SH-SY5Y (cell line): ENCODE results near the gene GGT6.

Experiments used
- GATA2 ChIP-seq: IDR thresholded peaks from 2 replicates; pipeline ENCODE4 v1.6.1; 2011; ENCODE audit warnings: mild to moderate bottlenecking, low read depth, low read length
- GATA3 ChIP-seq: IDR thresholded peaks from 2 replicates; pipeline ENCODE4 v1.6.1; 2011; ENCODE audit warnings: low read depth, mild to moderate bottlenecking, low read length, moderate library complexity

DNA sequence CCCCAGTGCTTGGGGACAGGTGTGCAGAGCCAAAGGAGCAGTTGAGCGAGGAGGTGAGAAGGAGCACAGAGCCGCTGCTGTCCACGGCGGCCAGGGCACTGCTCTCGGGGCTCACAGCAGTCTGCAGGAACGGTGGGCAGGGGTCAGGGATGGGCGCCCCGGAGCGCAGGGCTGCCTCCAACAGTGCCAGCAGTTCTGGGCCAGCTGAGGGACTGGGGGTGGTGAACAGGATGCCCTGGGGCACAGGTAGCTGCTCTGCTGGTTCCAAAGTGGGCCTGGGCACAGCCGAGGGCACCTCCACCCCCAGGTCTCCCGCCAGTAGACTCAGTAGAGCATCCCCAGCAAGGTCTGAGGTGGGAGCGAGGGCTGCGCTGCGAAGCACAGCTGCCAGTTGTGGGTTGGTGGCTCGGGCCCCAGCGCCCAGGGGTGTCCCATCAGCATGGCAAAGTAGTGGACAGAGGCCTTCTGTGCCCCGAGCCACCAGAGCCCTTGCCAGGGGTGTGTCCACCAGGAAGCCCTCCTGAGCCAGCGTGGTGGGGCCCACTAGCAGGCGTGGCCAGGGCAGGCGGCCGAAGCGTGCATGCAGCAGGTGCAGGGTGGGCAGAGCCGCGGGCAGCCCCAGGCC, 1.9 kb downstream of the GGT6 start:
- TF ChIP-seq GATA2 (no peak), GATA3 (no peak)
